Astrocyte of the spinal cord (primary cell): Measurements from ENCODE around the gene HOMER1.

Source experiments
- DNase-seq: peaks from one replicate; pipeline ENCODE4 v3.0.0; 2011; ENCODE audit warnings: low read depth, low spot score
- H3K4me3 ChIP-seq: 2 replicates; pipeline ENCODE4 v1.5.1; 2011; ENCODE audit warnings: low read depth, mild to moderate bottlenecking, low read length, moderate library complexity
- in situ Hi-C: cut with HindIII; loops from 2 replicates; pipeline ENCODE4 v1.10.0; 2017; ENCODE audit warnings: low sequenced_read_pairs
- TF ChIP-seq, protein P1 (sequence below): IDR thresholded peaks from 2 replicates; pipeline ENCODE4 v1.5.1; 2012; ENCODE audit warnings: low read depth, mild to moderate bottlenecking, low read length, inconsistent platforms

Gene HOMER1

GRCh38 chr5:79471556-79471955 is 42.4 kb downstream of the HOMER1 start:
- DNase-seq, result no peak
- TF ChIP-seq, protein P1, sequence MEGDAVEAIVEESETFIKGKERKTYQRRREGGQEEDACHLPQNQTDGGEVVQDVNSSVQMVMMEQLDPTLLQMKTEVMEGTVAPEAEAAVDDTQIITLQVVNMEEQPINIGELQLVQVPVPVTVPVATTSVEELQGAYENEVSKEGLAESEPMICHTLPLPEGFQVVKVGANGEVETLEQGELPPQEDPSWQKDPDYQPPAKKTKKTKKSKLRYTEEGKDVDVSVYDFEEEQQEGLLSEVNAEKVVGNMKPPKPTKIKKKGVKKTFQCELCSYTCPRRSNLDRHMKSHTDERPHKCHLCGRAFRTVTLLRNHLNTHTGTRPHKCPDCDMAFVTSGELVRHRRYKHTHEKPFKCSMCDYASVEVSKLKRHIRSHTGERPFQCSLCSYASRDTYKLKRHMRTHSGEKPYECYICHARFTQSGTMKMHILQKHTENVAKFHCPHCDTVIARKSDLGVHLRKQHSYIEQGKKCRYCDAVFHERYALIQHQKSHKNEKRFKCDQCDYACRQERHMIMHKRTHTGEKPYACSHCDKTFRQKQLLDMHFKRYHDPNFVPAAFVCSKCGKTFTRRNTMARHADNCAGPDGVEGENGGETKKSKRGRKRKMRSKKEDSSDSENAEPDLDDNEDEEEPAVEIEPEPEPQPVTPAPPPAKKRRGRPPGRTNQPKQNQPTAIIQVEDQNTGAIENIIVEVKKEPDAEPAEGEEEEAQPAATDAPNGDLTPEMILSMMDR, result no peak
- in situ Hi-C loops, result no loop called here
- no peak overlapping the region for H3K4me3 ChIP-seq

- no peak overlapping the region for H3K4me3 ChIP-seq
- in situ Hi-C loops, result no loop called here
- TF ChIP-seq, protein P1, result peak; percentile 56
- peak; percentile 36 for DNase-seq
These were observed 49.1 kb downstream of the HOMER1 start for GRCh38 chr5:79464695-79465332.

- H3K4me3 ChIP-seq, result no peak overlapping the region
- TF ChIP-seq, protein P1, result no peak
- DNase-seq, result no peak
- in situ Hi-C loops, result no loop called here
These were observed 49.7 kb downstream of the HOMER1 start for GRCh38 chr5:79464278-79464677.

- DNase-seq, result no peak
- H3K4me3 ChIP-seq, result no peak overlapping the region
- in situ Hi-C loops, result no loop called here
- TF ChIP-seq, protein P1, result no peak
These were observed 54.3 kb downstream of the HOMER1 start for GRCh38 chr5:79459626-79460025.

GRCh38 chr5:79456890-79457583 is 56.9 kb downstream of the HOMER1 start:
- no peak for DNase-seq

DNA sequence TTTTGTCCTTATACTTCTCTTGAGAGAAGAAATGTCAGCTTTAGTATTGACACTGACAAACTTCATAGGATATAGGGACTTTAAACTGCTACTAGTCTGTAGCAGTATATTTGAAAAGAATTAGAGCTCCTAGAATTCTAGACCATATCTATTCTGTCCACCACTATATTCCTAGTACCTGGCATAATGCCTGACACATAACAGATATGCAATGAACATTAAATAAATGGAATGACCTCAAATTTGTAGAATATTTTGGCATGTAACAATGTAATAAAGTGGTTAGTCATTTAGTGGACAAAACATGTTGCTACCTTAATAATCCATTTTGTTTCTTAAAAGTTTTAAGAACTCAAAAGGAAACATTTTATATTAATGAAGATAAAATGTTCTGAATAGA is 57.5 kb downstream of the HOMER1 start:
- TF ChIP-seq, protein P1, result no peak
- in situ Hi-C loops, result no loop called here
- DNase-seq, result no peak
- H3K4me3 ChIP-seq, result no peak overlapping the region

More at GRCh38 chr5:79456890-79457583, 56.9 kb downstream of the HOMER1 start:
- in situ Hi-C loops, result no loop called here
- TF ChIP-seq, protein P1, result no peak
- H3K4me3 ChIP-seq, result no peak overlapping the region
